PFSK-1 (cell line): ENCODE measurements around the gene LIFR.

Experiments used
- FOXP2 ChIP-seq: optimal IDR thresholded peaks from 2 replicates; pipeline ENCODE3; 2011; ENCODE audit warnings: borderline replicate concordance, control low read depth, inconsistent platforms; ENCODE audit not compliant: insufficient read depth; ENCODE audit errors: extremely low read length, extremely low read depth
- POLR2AphosphoS5 ChIP-seq: IDR thresholded peaks from 2 replicates; pipeline ENCODE4 v1.6.1; 2012; ENCODE audit warnings: low read depth, mild to moderate bottlenecking, control low read depth, low read length, moderate library complexity
- REST ChIP-seq, 2 experiments: IDR thresholded peaks; 2 replicates each; pipeline versions ENCODE4 v1.6.1 to v1.8.0; 2011 to 2012; ENCODE audit warnings: low read depth in 2 of 2, low read length in 2 of 2, control low read depth in 1 of 2, inconsistent platforms in 1 of 2, mild to moderate bottlenecking in 1 of 2, moderate library complexity in 1 of 2; ENCODE audit not compliant: insufficient read depth in 1 of 2
- SIN3A ChIP-seq: IDR thresholded peaks from 2 replicates; pipeline ENCODE4 v1.6.1; 2012; ENCODE audit warnings: mild to moderate bottlenecking, low read length, moderate library complexity, borderline replicate concordance; ENCODE audit not compliant: insufficient read depth
- TAF1 ChIP-seq: IDR thresholded peaks from 2 replicates; pipeline ENCODE4 v1.6.1; 2012; ENCODE audit warnings: low read length, control low read depth, borderline replicate concordance; ENCODE audit not compliant: insufficient read depth

Gene LIFR

GRCh38 chr5:38536968-38537367 lies 19.5 kb downstream of the LIFR start:
- TF ChIP-seq SIN3A (no peak), FOXP2 (no peak), REST (IDR thresholded peaks at IDR 0.05; ENCODE audit: insufficient read depth in 1 of 2, low read depth in 2 of 2, low read length in 2 of 2) (no peak), TAF1 (no peak), POLR2AphosphoS5 (no peak)

- TF ChIP-seq POLR2AphosphoS5 (no peak), TAF1 (no peak), SIN3A (no peak), FOXP2 (no peak), REST (IDR thresholded peaks at IDR 0.05; ENCODE audit: insufficient read depth in 1 of 2, low read depth in 2 of 2, low read length in 2 of 2) (no peak)
These were observed 20.6 kb downstream of the LIFR start for GRCh38 chr5:38535845-38536244.

- no peak for TF ChIP-seq REST (IDR thresholded peaks at IDR 0.05; ENCODE audit: insufficient read depth in 1 of 2, low read depth in 2 of 2, low read length in 2 of 2)
- no peak for TF ChIP-seq SIN3A
These were observed 21.1 kb downstream of the LIFR start for GRCh38 chr5:38535248-38535750.

- TF ChIP-seq FOXP2 (no peak), POLR2AphosphoS5 (no peak), TAF1 (no peak), SIN3A (no peak), REST (IDR thresholded peaks at IDR 0.05; ENCODE audit: insufficient read depth in 1 of 2, low read depth in 2 of 2, low read length in 2 of 2) (no peak)
These were observed 22.3 kb downstream of the LIFR start for GRCh38 chr5:38534156-38534453.

- TF ChIP-seq FOXP2 (no peak), POLR2AphosphoS5 (no peak), SIN3A (no peak), REST (IDR thresholded peaks at IDR 0.05; ENCODE audit: insufficient read depth in 1 of 2, low read depth in 2 of 2, low read length in 2 of 2) (no peak), TAF1 (no peak)
These were observed 22.9 kb downstream of the LIFR start for GRCh38 chr5:38533286-38534155.
